HL-60 (cell line): Measurements from ENCODE around the gene IGFN1.

ENCODE experiments used
- POLR2AphosphoS5 ChIP-seq: IDR thresholded peaks from 2 replicates; pipeline ENCODE4 v1.6.1; 2012; ENCODE audit warnings: low read depth
- REST ChIP-seq: IDR thresholded peaks from 2 replicates; pipeline ENCODE4 v1.6.1; 2012; ENCODE audit warnings: low read depth; ENCODE audit not compliant: insufficient replicate concordance
- TF ChIP-seq, protein P1 (sequence below): IDR thresholded peaks from one replicate; pipeline ENCODE4 v1.5.1; 2011; ENCODE audit warnings: low read length, control low read depth, inconsistent platforms; ENCODE audit not compliant: insufficient read depth

DNA sequence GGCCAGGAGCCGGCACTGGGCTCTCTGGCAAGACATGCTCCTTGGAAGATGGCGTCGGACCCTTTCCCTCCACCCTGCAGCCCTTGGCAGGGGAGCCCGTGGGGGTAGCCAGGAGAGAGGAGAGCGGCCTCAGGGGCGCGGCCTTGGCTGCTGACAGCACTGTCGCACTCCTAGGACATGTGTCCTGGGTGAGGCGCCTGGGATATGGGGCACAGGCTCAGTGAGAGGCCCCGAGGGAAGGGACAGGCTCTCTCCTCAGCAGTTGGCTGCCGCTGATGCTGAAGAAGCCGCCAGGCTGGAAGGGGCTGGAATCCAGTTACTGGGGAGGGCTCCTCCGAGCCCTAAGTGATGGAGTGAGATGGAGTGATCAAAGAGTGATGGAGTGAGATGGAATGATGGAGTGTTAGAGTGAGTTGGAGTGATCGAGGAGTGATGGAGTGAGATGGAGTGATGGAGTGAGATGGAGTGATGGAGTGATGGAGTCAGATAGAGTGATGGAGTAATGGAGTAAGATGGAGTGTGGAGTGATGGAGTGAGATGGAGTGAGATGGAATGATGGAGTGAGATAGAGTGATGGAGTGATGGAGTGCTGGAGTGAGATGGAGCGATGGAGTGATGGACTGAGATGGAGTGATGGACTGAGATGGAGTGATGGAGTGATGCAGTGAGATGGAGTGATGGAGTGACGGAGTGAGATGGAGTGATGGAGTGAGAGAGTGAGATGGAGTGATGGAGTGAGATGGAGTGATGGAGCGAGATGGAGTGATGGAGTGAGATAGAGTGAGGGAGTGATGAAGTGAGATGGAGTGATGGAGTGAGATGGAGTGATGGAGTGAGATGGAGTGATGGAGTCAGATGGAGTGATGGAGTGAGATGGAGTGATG, 65.1 kb downstream of the IGFN1 start:
- TF ChIP-seq, protein P1, sequence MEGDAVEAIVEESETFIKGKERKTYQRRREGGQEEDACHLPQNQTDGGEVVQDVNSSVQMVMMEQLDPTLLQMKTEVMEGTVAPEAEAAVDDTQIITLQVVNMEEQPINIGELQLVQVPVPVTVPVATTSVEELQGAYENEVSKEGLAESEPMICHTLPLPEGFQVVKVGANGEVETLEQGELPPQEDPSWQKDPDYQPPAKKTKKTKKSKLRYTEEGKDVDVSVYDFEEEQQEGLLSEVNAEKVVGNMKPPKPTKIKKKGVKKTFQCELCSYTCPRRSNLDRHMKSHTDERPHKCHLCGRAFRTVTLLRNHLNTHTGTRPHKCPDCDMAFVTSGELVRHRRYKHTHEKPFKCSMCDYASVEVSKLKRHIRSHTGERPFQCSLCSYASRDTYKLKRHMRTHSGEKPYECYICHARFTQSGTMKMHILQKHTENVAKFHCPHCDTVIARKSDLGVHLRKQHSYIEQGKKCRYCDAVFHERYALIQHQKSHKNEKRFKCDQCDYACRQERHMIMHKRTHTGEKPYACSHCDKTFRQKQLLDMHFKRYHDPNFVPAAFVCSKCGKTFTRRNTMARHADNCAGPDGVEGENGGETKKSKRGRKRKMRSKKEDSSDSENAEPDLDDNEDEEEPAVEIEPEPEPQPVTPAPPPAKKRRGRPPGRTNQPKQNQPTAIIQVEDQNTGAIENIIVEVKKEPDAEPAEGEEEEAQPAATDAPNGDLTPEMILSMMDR, result no peak
- TF ChIP-seq POLR2AphosphoS5 (no peak), REST (no peak)
